Nephron progenitor cell (in vitro differentiated cells): ENCODE measurements around the gene LDLRAP1.

Experiments used
- DNase-seq: peaks from one replicate; pipeline ENCODE4 v3.0.0; 2021
- H3K27ac Mint-ChIP-seq: 2 replicates; pipeline ENCODE4 v1.8.0; 2021; ENCODE audit warnings: mild to moderate bottlenecking, moderate library complexity, mixed read lengths
- H3K27me3 Mint-ChIP-seq: 2 replicates; pipeline ENCODE4 v1.8.0; 2021; ENCODE audit warnings: mild to moderate bottlenecking, low read depth, mixed read lengths; ENCODE audit not compliant: poor library complexity
- H3K36me3 Mint-ChIP-seq: 2 replicates; pipeline ENCODE4 v1.8.0; 2021; ENCODE audit warnings: low read depth, mixed read lengths
- H3K4me1 Mint-ChIP-seq: 2 replicates; pipeline ENCODE4 v1.8.0; 2021; ENCODE audit warnings: mixed read lengths
- H3K4me3 Mint-ChIP-seq: 2 replicates; pipeline ENCODE4 v1.8.0; 2021; ENCODE audit warnings: mild to moderate bottlenecking, moderate library complexity, mixed read lengths
- H3K9me3 Mint-ChIP-seq: 2 replicates; pipeline ENCODE4 v1.8.0; 2021; ENCODE audit warnings: mild to moderate bottlenecking, moderate library complexity, mixed read lengths
- TF ChIP-seq, protein P1 (sequence below): fragments of 200-600 bp; sonication (generic); IDR thresholded peaks from 2 replicates; pipeline ENCODE4 v1.5.0; 2021; ENCODE audit warnings: antibody characterized with exemption

Gene LDLRAP1

DNA sequence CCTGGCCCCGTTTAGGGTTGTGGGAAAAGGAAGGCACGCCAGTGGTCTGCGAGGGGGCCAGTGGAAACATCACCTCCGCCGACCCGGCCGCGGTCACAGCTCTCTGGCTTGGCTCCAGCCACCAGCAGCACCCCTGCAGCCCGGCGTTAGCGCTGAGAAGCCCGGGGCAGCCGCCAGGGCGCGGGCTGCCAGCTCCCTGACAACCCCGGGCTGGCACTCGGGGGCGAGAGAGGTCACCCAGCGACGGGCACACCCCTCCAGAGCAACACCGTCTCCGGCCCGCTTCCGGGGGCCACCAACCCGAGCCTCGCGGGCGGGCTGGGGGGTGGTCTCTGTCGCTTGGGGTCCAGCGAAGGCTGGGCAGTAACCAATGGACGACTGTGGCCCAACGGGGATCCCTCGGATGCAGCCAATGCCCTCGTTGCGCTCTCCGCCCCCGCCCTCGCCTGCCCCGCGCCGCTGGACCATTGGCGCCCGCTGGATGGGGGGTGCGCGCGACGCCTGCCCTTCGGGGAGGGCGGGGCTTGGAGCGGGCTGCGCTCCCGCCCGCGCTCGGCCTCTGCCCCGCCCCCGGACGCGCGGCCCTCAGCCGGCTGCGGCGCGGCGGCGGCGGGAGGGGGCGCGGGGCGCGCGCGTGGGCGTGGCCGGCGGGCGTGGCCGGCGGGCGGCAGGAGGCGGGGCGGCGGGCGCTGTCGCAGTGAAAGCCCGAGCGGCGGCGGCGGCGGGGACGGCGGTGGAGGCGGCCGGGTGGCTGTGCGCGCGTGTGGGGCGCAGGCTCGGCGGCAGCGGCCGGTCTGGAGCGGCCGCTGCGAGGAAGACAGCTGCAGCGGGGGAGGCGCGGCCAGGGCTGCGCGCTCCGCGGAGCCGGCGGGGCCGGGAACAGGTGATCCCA lies 72.9 kb downstream of the LDLRAP1 start, which contains the start of gene MAN1C1:
Gene MAN1C1, plus strand, starts transcription at position 697 of the 892 bp plus-strand sequence. CDS start 1,007 bp downstream, outside the sequence.
- peak; percentile 94 for DNase-seq
- H3K4me3 Mint-ChIP-seq, result peak within 1 kb of the TSS; percentile 51
- no peaks in the 10 kb centered on the region for H3K9me3 Mint-ChIP-seq
- H3K27me3 Mint-ChIP-seq, result peaks cover 83% of the 10 kb centered on the region
- peaks cover 29% of the 10 kb centered on the region for H3K4me1 Mint-ChIP-seq
- TF ChIP-seq, protein P1, sequence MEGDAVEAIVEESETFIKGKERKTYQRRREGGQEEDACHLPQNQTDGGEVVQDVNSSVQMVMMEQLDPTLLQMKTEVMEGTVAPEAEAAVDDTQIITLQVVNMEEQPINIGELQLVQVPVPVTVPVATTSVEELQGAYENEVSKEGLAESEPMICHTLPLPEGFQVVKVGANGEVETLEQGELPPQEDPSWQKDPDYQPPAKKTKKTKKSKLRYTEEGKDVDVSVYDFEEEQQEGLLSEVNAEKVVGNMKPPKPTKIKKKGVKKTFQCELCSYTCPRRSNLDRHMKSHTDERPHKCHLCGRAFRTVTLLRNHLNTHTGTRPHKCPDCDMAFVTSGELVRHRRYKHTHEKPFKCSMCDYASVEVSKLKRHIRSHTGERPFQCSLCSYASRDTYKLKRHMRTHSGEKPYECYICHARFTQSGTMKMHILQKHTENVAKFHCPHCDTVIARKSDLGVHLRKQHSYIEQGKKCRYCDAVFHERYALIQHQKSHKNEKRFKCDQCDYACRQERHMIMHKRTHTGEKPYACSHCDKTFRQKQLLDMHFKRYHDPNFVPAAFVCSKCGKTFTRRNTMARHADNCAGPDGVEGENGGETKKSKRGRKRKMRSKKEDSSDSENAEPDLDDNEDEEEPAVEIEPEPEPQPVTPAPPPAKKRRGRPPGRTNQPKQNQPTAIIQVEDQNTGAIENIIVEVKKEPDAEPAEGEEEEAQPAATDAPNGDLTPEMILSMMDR, result peak; percentile 7
- H3K36me3 Mint-ChIP-seq, result no peaks in the 10 kb centered on the region
- H3K27ac Mint-ChIP-seq, result no peak within 1 kb of the TSS

DNA sequence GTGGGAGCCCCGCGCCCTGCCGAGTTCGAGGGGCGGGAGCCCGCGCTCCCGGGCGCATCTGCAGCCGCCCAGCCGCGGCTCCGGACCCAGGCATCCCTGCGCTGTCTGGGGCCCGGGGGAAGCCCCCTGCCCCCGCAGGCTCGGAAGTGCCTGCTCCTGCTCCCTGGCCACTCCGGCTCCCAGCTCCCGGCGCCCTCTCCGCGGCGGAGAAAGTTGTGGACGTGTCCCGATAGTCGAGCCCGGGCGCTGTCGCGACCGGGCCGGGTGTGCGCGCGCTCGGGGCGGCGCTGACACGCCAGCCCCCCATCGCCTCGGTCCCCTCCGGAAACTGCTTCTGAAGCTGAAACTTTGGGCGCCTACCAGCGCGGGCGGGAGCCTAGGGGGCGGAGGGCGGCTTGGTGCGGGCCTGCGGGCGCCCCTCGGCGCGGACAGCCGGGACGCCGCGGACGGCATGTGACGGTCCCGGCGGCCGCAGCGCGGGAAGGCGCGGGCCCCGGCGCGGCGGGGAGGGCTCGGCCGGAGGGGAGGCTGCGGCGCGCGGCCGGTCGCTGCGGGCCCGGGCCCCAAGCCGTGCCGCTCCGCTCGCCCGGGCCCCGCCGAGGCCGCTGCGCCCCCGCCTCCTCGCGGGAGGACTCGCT lies 73.7 kb downstream of the LDLRAP1 start:
- Mint-ChIP-seq H3K9me3 (no peaks in the 10 kb centered on the region), H3K4me1 (peaks cover 29% of the 10 kb centered on the region), H3K36me3 (no peaks in the 10 kb centered on the region), H3K27ac (no peak overlapping the region), H3K27me3 (peaks cover 83% of the 10 kb centered on the region), H3K4me3 (no peak overlapping the region)
- TF ChIP-seq, protein P1, result no peak
- DNase-seq, result peak; percentile 39

DNA sequence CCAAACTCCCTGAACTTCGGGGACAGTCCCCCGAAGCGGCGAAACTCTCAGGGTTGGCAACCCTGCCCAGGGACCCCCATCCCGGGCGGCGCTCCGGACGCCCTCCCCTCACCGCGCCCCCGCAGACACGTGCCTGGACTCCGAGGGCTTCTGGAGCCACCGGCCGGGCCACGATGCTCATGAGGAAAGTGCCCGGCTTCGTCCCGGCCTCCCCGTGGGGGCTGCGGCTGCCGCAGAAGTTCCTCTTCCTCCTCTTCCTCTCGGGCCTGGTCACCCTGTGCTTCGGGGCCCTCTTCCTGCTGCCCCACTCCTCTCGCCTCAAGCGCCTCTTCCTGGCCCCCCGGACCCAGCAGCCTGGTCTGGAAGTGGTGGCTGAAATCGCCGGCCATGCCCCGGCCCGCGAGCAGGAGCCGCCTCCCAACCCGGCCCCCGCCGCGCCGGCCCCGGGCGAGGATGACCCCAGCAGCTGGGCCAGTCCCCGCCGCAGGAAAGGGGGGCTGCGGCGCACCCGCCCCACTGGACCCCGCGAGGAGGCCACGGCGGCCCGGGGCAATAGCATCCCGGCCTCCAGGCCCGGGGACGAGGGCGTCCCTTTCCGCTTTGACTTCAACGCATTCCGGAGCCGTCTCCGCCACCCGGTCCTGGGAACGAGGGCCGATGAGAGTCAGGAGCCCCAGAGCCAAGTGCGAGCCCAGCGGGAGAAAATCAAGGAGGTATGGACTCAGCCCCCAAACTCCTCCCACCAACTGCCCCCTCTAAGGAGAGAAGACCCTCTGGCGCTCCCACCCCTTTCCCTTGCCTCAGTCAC lies 74.4 kb downstream of the LDLRAP1 start:
- DNase-seq, result peak; percentile 46
- Mint-ChIP-seq H3K36me3 (no peaks in the 10 kb centered on the region), H3K27me3 (peaks cover 81% of the 10 kb centered on the region), H3K27ac (no peak overlapping the region), H3K4me3 (peak overlapping the region; percentile 78), H3K4me1 (peaks cover 33% of the 10 kb centered on the region), H3K9me3 (no peaks in the 10 kb centered on the region)
- TF ChIP-seq, protein P1, result no peak

DNA sequence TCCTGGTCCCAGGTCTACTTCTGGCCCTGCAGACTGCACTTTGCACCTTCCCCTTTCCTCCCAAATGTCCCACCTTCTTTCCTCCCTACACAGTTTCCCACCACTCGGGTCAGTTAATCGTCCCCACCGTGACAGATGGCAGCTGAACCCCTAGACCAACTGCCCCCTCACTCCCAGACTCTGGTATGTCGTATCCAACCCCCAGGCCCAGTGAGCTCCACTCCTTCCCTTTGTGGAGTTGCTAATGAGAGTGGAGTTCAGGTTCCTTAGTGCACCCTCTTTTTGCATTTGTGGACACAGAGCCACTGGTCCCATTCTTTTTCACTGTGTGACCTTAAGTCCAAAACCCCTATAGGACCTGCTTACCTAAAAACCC lies 75.0 kb downstream of the LDLRAP1 start:
- no peak for DNase-seq
- Mint-ChIP-seq H3K27me3 (peaks cover 81% of the 10 kb centered on the region), H3K9me3 (no peaks in the 10 kb centered on the region), H3K36me3 (no peaks in the 10 kb centered on the region), H3K27ac (no peak overlapping the region), H3K4me1 (peaks cover 38% of the 10 kb centered on the region), H3K4me3 (peak overlapping the region; percentile 78)
- TF ChIP-seq, protein P1, result no peak
